Liver (tissue), 3 donors: ENCODE results near the gene FOLR1.

Experiments used
- CTCF ChIP-seq: fragments of 150-350 bp; IDR thresholded peaks from 2 replicates; pipeline ENCODE4 v1.5.1; 2017; ENCODE audit warnings: improper control_type of control experiment, low read depth, low read length; ENCODE audit not compliant: missing input control
- HNF4G ChIP-seq: IDR thresholded peaks from 2 replicates; pipeline ENCODE4 v1.6.1; 2016; ENCODE audit warnings: antibody characterized with exemption
- MAX ChIP-seq: IDR thresholded peaks from 2 replicates; pipeline ENCODE4 v1.6.1; 2016; ENCODE audit warnings: antibody characterized with exemption
- RAD21 ChIP-seq, 2 donors: IDR thresholded peaks; 2 replicates each; pipeline ENCODE4 v1.6.1; 2016; ENCODE audit warnings: antibody characterized with exemption in 2 of 2, mild to moderate bottlenecking in 2 of 2
- REST ChIP-seq: IDR thresholded peaks from 2 replicates; pipeline ENCODE4 v1.6.1; 2016; ENCODE audit warnings: antibody characterized with exemption, mild to moderate bottlenecking
- RXRA ChIP-seq, 2 donors: IDR thresholded peaks; 2 replicates each; pipeline ENCODE4 v1.6.1; 2017 to 2018; ENCODE audit warnings: antibody characterized with exemption in 2 of 2, mild to moderate bottlenecking in 1 of 2
- SP1 ChIP-seq: IDR thresholded peaks from 2 replicates; pipeline ENCODE4 v1.6.1; 2018; ENCODE audit warnings: antibody characterized with exemption, mild to moderate bottlenecking
- TAF1 ChIP-seq: conservative IDR thresholded peaks from 2 replicates; pipeline ENCODE4 v1.6.1; 2016; ENCODE audit warnings: antibody characterized with exemption, mild to moderate bottlenecking
- YY1 ChIP-seq: IDR thresholded peaks from 2 replicates; pipeline ENCODE4 v1.6.1; 2016; ENCODE audit warnings: antibody characterized with exemption, mild to moderate bottlenecking
- ZBTB33 ChIP-seq: IDR thresholded peaks from 2 replicates; pipeline ENCODE4 v1.6.1; 2016; ENCODE audit warnings: antibody characterized with exemption
- donor health status: healthy.
- donor health status: healthy.

- TF ChIP-seq RAD21 (IDR thresholded peaks at IDR 0.05) (no peak), CTCF (no peak), SP1 (no peak), MAX (no peak), YY1 (no peak), TAF1 (no peak), REST (no peak), ZBTB33 (no peak), HNF4G (no peak), RXRA (IDR thresholded peaks at IDR 0.05) (no peak)
Observed at GRCh38 chr11:72240461-72241290, 48.7 kb downstream of the FOLR1 start.
